Posterior cingulate gyrus (tissue), 11 donors: ENCODE data around the gene SLC66A2.

ENCODE experiments used
- DNase-seq, 10 donors: peaks; one replicate each; pipeline versions ENCODE4 v3.0.0 to v3.0.0-alpha.2; 2020 to 2021; ENCODE audit warnings: mixed read lengths in 3 of 10
- intact Hi-C: fragments of 100-400 bp; cut with DNase I; formaldehyde crosslinking; loops from one replicate; pipeline ENCODE4 v1.15.1; 2023

SLC66A2 gene

DNA sequence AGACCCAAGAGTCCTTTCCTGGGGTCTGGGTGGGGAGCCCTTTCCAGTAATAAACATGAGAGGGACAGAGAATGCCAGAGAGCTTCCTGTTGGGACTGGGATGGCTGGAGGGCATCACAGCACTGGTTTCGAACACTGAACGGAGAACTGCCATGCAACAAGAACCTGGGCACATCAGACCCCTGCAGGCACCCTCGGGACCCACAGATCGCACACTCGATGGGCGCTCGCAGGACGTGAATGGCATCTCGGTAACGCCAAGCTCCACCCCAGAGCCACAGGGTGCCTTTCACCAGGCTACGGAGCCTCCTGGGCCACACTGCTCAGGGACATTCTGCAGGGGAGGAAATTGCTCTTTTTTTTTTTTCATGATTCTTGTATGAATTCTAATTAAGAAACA is 25.1 kb downstream of the SLC66A2 start:
- DNase-seq, result peak in 4 of 10 donors; percentile 3 to 48 (median 41)
- intact Hi-C loops, result no loop called here

DNA sequence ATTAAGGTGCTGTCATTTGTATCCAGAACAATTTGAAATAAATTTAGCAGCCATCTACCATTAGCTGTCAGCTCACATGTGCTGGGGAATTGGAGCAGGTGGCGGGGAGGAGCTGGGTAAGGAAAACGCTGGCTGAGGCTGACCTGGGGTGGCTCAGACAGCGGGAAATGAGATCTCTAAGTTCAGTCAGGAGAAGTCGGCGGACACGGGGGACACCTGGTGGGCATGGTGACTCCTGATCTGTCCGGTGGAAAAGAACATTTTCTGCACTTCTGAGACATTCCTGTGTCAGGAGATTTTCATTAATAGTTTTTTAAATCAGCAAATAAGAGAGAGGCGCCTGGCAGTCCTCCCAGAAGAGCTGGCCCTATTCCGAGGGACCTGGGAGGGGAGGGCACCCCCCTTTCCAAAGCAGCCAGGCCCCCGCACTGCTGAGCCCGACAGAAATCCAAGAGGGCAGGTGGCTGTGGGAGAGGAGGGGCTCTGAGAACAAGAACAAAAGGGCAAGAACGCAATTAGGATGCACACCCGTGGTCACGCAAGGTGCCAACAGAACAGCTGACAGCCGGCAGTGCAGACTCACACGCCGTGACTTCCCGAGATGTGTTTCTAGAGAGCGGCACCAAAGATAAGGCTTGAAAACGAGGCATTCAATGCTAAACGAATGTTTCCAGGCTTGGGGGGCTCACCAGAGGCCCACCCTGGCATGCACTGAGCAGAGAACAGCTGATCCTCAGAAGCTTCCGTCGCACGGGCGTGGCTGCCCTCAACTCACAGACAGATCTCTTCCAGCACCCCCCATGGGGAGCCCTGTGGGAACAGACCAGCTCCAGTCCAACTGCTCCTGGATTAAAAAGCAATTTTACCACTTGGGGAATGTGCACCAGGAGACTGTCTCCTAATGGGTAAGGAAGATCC is 26.4 kb downstream of the SLC66A2 start:
- DNase-seq, result peak in 6 of 10 donors; percentile 22 to 85 (median 61)
- intact Hi-C loops, result no loop called here

DNA sequence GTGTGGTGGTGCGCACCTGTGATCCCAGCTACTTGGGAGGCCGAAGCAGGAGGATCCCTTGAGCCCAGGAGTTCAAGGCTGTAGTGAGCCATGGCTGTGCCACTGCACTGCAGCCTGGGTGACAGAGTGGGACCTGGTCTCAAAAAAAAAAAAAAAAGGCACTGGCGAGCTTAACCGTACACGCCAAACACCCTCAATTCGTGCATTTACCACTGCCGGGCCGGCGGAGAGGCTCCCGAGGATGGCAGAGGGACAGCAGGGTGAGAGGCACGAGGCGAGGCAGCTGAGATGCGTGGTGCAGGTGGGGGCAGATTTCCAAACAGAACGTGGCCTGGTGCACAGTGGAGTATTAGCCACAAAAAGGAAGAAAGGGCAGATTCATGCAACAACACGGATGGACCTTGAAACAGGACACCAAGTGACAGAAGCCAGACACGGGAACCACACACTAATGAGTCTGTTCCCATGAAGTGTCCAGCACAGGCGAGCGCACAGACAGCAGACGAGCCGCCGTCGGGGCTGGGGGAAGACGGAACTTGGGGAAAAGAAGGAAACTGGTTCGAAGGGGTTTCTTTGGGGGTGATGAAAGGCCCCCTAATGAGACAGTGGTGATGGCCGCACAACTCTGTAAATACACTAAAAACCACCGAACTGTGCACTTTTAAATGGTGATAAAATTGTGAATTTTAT is 27.4 kb downstream of the SLC66A2 start:
- intact Hi-C loops, result no loop called here
- peak in 7 of 10 donors; percentile 2 to 55 (median 5) for DNase-seq

DNA sequence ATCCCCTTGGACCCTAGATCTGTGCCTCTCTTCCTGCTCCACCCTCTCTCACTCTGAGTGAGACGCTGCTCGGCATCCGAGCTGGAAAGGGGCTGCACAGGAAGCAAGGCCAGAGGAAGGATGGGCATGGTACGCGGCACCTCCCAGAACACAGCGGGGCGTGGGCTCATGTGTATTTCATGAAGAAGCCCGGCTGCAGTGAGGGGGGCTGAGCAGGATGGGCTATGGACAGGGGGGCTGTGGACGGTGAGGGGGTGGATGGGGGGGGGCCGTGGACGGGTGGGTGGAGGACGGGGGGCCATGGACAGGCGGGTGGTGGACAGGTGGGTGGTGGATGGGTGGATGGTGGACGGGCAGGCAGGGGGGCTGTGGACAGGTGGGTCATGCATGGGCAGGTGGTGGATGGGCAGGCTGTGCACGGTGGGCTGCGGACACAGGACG is 28.5 kb downstream of the SLC66A2 start:
- intact Hi-C loops, result no loop called here
- DNase-seq, result peak in 9 of 10 donors; percentile 2 to 80 (median 6)

DNA sequence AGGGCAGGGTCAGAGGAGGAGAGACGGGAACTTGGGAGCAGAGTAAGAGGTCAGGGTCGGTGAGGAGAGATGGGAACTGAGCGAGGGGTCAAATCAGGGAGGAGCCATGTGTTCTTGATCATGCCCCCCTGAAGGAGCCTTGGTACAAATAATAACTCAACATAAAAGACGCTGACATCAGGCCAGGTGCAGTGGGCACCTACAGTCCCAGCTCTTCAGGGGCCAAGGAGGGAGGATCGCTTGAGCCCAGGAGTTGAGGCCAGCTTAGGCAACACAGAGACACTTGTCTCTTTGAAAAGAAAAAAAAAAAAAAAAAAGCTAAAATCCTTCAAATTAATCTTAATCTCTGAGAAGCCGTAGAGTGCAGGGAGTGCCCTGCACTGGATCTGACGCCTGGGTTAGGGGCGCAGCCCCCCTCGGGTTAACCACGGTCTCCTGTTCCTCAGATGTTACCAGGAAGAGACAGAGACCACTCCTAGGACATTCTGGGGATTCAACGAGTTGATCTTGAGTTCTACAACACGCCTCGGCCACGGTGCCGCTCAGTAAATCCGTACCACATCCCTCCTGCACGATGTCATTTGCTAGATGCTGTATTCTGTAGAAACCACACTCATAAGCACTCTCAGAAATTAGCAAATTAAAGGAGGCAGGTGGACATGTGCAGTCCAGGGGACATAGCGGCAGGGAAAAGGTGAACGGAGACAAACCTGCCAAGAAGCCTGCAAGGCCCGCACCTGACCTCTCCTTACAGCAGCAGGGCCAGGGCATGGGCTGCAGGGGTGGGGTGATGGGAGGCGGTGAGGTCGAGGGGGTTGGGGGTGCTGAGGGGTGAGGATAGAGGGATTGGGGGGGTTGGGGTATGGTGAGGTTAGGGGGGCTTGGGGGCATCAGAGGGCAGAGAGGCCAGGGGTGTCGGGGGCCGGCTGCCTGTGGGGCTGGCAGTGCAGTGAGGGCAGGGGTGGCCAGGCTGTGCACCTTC is 29.2 kb downstream of the SLC66A2 start:
- peak in 7 of 10 donors; percentile 2 to 44 (median 4) for DNase-seq
- intact Hi-C loops, result no loop called here

DNA sequence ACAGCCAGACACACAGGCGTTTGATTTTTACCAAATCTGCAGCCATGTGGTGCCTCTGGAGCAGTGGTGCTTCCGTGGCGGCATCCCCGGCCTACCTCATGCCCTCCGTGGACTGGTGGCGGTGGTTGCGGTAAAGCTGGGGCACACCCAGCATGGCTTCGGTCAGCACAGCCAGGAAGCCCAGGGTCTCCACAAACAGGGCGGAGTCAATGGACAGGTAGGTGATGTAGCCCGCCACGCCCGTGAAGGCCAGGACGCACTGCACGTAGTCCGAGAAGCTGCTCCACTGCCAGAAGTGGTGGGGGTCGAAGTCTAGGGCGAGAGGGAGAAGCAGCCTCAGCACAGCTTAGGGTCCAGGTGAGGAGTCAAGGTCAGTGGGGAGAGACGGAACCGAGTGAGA is 32.4 kb downstream of the SLC66A2 start:
- intact Hi-C loops, result no loop called here
- peak in 4 of 10 donors; percentile 5 to 83 (median 64) for DNase-seq

DNA sequence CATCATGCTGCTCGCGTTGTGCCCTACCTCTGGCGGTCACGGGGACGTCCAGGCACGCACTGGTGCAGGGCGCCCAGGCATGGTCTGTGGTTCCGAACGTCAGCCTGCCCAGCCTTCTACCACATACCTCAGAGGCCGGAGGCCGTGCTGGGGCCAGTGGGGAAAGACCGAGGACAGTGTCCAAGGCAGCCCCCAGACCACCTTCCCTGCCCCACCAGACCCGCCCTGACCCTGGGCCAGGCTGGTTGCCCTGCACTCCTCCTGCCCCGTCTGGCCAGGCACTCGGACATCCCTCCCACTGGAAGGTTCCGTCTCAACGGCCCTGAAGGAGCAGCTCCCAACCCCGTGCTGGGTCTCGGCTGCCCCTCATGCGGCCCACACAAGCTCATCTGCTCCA is 32.8 kb downstream of the SLC66A2 start:
- peak in 4 of 10 donors; percentile 6 to 77 (median 58) for DNase-seq
- intact Hi-C loops, result no loop called here

DNA sequence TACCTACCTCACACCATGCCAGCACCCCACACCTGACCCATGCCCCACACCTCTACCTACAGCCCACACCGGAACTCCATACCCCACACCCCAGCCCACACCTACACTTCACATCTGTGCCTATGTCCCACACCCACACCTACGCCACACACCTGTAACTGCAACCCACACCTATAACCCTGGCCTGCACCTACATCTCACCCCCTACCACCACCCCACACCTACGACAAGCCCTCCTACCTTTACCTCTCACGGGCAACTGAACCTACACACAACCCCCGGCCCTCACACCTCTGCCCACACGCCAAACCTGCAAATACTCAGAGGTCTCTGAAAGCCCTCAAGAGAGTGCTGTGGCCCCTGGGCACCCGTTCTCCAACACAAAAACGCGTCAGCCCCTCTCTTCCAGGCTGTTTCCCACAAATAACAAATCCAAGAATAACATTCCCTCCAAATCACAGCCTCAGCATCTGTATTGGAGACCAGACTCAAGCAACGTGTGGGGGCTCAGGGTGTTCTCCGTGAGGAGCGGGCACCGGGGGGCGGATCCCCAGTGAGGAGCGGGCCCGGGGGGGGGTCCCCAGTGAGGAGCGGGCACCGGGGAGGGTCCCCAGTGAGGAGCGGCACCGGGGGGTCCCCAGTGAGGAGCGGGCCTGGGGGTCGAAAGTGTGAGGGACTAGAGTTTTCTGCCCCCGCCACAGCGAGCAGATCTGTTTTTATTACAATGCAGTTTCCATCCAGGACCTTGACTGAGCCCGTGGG is 33.4 kb downstream of the SLC66A2 start:
- intact Hi-C loops, result no loop called here
- DNase-seq, result peak in 4 of 10 donors; percentile 3 to 54 (median 22)

DNA sequence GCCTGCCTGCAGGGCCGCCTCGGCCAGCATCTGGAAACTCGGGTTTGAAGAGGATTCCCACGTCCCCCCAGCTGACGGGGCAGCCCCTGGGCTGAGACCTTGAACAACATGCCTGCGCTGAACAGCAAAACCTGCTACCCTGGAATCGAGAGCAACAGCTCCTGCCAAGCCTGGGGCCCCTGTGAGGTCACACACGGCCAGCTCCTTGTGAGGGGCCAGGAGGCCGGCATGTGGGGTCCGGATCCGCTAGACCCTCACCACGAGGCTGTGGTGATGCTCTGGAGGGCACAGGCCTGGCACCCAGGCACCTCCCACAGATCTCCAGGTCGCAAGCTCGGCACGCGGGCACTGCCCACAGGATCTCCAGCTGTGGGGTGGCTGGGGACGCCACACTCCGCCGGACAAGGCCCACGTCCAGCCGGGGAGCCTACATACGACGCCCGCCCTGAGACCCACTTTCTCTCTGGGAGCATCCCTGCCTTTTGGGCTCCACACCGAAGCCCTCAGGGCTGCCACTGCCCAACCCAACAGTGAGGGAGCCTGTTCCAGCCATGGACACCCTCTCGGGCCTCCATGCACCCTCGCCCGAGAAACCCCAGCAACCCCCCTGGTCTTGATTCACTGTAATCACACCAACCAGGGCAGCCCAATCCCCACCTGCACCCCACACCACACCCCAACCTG is 34.1 kb downstream of the SLC66A2 start:
- intact Hi-C loops, result no loop called here
- peak in 5 of 10 donors; percentile 4 to 78 (median 62) for DNase-seq

DNA sequence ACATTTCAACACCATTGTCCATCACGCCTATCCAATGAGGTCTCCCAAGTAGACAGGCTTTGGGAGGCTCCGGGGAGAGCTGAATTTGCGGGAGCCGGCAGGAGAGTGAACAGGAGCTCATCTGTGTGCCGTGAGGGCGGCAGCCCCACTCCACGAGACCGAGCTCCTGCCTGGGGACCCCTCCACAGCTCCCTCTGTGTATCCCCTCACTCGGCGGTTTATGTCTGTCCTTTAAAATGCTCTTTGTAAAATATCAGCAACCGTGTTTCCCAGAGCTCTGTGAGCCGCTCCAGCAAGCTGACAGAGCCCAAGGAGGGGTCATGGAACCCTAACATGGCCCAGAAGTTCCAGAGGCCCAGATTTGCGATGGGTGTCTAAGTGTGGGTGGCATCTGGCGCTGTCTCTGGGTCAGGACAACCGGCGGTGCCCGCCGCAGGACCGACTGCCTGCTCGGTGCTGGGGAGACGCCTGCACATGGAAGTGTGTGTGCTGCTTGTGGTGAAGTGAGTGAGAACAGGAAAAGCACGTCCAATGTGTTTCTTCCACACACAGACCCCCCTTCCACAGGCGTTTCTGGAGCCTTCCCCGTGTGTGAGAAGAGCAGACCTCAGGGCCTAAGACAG is 34.8 kb downstream of the SLC66A2 start:
- intact Hi-C loops, result no loop called here
- peak in 2 of 10 donors; percentile 18 to 79 for DNase-seq

DNA sequence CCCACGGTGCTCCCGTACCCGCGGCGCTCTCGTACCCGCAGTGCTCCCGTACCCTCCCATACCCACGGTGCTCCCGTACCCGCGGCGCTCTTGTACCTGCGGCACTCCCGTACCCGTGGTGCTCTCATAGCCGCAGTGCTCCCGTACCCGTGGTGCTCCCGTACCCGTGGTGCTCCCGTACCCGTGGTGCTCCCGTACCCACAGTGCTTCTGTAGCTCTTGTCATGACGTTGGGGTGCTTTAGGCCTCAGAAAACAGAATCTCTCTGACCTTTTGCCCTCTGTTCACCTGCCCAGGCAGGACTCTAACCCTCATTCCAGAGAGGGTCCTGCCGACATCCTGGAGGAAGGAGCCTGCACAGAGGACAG is 35.3 kb downstream of the SLC66A2 start:
- intact Hi-C loops, result no loop called here
- DNase-seq, result no peak

DNA sequence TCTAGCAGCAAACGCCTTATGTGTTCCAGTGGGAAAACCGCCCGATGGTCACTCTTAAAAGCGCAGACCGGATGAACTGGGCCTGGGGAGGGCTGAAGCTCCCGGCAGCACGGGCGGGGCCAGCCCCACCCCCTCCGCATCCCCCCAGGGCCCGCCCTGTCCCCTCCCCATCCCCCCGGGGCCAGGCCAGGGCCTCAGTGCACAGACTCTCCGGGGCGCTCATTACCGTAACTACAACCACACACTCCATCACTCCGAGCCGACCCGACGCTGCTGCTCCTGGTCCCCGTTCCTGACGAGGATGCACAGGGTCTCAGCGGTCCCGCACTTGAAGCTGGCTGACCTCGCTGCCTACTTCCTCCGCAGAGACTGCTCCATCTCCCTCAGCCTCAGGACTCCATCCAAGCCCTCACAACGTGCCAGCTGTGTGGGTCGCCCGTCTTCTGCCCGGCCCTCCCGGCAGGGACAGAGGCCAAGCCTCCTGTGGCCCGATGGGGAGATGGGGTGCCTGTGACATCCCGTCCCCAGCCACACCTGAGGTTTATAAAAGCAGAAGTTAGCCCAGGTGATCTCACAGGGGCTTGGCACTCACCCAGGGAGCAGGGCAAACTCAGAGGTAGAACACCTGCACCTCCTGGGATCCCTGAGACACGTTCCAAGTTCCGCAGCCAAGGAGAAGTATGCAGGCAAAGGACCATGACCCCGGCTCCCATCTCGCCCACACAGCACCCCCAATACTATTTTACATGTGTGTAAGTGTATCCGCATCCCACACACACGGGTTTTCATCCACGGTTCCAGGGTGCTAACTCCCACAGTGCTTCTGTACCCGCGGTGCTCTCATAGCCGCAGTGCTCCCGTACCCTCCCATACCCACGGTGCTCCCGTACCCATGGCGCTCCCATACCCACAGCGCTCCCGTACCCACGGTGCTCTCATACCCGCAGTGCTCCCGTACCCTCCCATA is 36.0 kb downstream of the SLC66A2 start:
- DNase-seq, result peak in 3 of 10 donors; percentile 51 to 83 (median 74)
- intact Hi-C loops, result no loop called here

DNA sequence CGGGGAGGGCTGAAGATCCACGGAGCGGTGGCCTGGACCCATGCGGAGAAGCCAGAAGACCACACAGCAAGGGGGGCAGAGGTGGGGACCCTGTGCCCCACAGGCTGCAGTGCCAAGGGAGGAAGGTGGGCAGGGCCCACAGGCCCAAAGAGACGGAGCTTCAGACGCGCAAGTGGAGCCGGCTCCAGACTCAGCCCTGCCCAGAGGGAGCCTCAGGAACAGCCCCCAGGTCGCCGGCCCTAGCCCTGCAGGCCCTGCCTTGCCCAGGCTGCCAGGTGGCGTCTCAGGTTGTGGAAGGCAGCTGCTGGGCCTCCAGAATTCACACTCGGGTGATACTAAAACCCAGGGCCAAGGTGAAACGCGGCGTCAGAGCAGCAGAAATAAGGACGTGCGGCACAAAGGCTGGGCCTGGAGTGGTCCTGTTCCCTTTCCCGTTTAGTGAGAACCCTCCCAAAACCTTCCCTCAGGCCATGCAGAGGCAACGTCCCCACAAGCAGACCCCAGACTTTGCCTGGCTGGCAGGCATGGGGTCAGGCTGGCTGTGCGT is 36.8 kb downstream of the SLC66A2 start:
- peak in 2 of 10 donors; percentile 73 to 82 for DNase-seq
- intact Hi-C loops, result no loop called here

DNA sequence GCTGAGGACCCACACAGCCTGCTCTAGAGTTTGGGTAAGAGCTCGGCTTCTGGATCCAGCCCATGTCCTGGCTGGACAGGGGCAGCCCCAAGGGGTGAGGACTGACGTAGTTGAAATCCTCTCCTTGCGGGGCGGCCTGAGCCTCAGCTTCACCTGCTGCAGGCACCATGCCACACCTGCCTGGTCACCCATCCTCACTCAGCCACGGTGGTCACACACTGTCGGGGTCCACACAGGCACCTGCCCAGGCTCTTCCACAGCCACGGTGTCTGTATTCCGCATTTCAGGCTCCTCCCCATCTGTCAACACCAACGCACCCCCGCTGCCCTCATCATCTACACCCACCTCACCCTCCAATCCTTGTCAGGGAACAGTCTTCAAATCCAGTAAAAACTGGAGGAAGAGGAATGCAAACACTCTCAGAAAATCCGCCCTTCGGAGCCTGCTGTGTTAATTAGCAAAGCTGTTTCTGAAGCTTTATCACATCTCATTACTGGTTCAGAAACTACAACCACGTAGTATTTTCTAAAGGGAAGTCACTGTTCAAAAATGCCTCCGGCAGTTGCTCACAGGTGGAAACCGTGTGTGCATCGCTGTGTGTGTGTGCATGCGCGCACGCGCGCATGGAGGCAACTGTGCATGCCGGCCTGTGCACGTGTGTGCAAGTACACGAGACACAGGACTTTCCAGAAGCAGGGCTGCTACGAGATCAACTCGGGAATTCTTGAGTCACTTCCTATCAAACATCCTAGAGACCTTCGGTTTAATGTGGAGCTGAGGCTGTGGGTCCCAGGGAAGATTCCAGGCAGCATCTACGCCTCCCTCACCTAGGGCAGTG is 38.2 kb downstream of the SLC66A2 start:
- DNase-seq, result peak in 4 of 10 donors; percentile 5 to 64 (median 60)
- intact Hi-C loops, result no loop called here

DNA sequence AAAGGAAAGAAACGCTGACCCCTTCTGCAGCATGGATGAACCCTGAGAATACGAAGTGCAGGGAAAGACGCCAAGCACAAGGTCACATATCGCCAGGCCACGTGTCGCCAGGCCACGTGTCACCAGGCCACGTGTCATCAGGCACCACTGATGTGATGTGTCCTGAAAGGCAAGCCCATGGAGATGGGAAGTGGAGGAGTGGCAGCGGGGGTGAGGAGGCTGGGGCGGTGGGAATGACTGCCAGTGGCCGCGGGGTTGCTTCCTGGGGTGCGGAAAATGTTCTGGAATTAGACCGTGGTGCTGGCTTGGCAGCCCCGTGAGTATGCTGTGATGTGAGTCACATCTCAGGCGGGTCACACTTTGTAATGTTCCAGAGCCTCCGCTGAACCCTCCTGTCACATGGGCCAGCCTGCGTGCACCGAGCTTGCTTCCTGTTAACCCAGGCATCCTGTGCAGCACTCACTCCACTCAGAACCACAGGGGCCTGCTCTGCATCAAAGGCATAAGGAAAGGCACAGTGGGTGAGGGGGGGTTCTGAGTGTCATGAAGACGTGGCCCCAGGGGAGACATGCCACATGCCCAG is 39.0 kb downstream of the SLC66A2 start:
- peak in 6 of 10 donors; percentile 12 to 90 (median 74) for DNase-seq
- intact Hi-C loops, result no loop called here
